GM06990 (cell line): ENCODE results near the gene CHST13.

Source experiments
- DNase-seq: peaks from one replicate; pipeline ENCODE4 v3.0.0-alpha.2; 2011; ENCODE audit not compliant: insufficient read length; ENCODE audit errors: extremely low read depth
- H3K27me3 ChIP-seq: replicated peaks from 2 replicates; pipeline ENCODE4 v1.6.0; 2011; ENCODE audit warnings: low read length; ENCODE audit not compliant: control insufficient read depth, insufficient read depth
- H3K36me3 ChIP-seq: 2 replicates; pipeline ENCODE4 v1.5.1; 2011; ENCODE audit warnings: low read length; ENCODE audit not compliant: control insufficient read depth, insufficient read depth
- H3K4me3 ChIP-seq: replicated peaks from 2 replicates; pipeline ENCODE4 v1.5.1; 2011; ENCODE audit warnings: low read depth, mild to moderate bottlenecking, control low read depth, low read length
- TF ChIP-seq, protein P1 (sequence below): IDR thresholded peaks from 2 replicates; pipeline ENCODE4 v1.5.1; 2011; ENCODE audit warnings: low read length, control low read depth, mild to moderate bottlenecking, inconsistent platforms; ENCODE audit not compliant: insufficient read depth, poor library complexity, severe bottlenecking

The CHST13 gene

DNA sequence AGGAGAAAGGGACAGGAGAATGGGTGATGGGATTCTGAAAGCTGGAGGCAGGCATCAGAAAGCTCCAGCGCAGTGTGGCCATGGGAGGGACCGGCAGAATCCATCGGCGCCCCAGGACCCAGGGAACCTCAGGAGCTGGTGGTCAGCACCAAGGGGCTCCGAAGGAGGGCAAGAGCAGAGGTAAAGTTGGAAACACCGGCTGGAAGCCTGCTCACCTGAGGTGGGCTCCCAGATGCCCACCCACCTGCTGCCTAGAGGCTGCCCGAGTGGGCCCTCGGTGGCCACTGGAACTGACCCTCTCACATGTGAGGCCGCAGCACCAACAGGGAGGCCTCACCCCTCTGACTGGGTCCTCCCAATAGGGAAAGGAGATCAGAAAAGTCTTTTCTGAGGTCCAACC, 38.0 kb upstream of the CHST13 start:
- no peak for DNase-seq
- TF ChIP-seq, protein P1, sequence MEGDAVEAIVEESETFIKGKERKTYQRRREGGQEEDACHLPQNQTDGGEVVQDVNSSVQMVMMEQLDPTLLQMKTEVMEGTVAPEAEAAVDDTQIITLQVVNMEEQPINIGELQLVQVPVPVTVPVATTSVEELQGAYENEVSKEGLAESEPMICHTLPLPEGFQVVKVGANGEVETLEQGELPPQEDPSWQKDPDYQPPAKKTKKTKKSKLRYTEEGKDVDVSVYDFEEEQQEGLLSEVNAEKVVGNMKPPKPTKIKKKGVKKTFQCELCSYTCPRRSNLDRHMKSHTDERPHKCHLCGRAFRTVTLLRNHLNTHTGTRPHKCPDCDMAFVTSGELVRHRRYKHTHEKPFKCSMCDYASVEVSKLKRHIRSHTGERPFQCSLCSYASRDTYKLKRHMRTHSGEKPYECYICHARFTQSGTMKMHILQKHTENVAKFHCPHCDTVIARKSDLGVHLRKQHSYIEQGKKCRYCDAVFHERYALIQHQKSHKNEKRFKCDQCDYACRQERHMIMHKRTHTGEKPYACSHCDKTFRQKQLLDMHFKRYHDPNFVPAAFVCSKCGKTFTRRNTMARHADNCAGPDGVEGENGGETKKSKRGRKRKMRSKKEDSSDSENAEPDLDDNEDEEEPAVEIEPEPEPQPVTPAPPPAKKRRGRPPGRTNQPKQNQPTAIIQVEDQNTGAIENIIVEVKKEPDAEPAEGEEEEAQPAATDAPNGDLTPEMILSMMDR, result no peak
- Histone ChIP-seq H3K4me3 (no peak overlapping the region), H3K27me3 (peaks cover under 1% of the 10 kb centered on the region; the same call in 1 of the 2 replicates), H3K36me3 (no peaks in the 10 kb centered on the region)

DNA sequence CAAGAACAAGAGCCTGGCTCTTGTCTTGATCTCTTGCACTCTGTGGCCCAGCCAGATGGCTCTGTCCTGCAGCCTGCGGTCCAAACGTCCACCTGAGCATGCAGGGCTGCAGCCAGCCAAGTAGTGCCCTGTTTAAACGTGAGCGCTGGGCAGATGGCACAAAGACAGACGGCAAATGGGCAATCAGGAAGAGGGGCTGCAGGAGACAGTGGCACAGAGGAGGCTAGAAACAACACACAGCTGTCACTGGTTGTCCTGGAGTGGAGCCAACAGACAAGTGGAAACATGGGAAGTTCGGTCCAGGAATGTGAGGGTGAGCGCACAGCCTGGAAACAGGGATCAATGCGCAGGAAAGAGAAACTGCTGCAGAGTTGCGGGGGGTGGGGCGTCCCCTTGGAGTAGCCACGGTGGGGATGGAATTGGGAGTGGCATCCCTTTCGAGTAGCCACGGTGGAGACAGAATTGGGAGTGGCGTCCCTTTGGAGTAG, 37.6 kb upstream of the CHST13 start:
- TF ChIP-seq, protein P1, result no peak
- peaks cover 3% of the 10 kb centered on the region for H3K27me3 ChIP-seq
- H3K36me3 ChIP-seq, result no peaks in the 10 kb centered on the region
- DNase-seq, result no peak
- no peak overlapping the region for H3K4me3 ChIP-seq

DNA sequence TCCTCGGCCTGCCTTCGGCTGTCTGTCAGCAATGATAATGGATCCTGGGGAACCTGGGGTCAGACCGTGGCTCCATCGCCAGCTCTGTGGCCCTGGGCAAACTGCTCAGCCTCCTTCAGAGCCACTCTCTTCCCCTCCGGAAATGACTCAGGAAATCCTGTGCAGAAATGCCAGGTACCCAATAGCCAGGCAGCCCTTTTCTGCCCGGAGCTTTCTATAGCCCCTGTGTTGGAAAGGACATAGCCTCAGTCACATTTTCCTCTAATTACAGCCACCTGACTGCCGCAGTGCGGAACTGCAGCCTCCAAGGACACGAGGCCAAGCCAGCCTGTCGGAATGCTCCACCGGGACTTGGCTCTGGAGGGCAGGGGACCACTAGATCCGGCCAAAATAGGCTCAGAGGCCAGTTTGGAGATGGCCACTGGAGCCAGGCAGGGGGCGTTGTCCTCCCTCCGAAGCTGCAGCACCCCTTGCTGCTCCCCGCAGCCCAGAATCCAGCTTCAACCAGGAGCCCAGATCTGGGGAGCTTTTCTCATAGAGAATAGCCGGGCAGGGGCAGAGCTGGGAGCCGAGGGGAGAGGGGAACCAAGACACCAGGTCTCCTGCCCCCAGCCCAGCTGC, 36.7 kb upstream of the CHST13 start:
- H3K4me3 ChIP-seq, result no peak overlapping the region
- peaks cover 3% of the 10 kb centered on the region for H3K27me3 ChIP-seq
- DNase-seq, result no peak
- H3K36me3 ChIP-seq, result no peaks in the 10 kb centered on the region
- TF ChIP-seq, protein P1, result no peak

DNA sequence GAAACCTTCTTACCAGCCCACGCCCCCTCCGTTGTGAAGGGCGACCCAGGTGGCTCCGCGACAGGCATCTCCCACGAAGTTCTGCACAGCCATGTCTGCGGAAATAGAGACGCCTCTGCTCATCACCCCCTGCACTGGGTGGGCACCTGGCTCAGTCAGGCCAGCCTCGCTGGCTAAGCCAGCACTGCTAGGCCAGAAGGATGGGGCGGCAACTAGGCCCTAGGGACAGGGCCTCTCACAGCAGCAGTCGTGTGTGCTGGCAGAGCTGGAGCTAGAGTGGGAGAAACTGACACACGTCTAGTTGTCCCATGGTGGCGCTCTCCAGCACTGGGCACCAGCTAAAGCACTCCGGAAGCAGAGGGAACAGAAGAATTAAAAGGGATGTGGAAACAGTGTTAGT, 35.8 kb upstream of the CHST13 start:
- TF ChIP-seq, protein P1, result no peak
- no peak for DNase-seq
- Histone ChIP-seq H3K4me3 (no peak overlapping the region), H3K27me3 (peaks cover 3% of the 10 kb centered on the region), H3K36me3 (no peaks in the 10 kb centered on the region)

DNA sequence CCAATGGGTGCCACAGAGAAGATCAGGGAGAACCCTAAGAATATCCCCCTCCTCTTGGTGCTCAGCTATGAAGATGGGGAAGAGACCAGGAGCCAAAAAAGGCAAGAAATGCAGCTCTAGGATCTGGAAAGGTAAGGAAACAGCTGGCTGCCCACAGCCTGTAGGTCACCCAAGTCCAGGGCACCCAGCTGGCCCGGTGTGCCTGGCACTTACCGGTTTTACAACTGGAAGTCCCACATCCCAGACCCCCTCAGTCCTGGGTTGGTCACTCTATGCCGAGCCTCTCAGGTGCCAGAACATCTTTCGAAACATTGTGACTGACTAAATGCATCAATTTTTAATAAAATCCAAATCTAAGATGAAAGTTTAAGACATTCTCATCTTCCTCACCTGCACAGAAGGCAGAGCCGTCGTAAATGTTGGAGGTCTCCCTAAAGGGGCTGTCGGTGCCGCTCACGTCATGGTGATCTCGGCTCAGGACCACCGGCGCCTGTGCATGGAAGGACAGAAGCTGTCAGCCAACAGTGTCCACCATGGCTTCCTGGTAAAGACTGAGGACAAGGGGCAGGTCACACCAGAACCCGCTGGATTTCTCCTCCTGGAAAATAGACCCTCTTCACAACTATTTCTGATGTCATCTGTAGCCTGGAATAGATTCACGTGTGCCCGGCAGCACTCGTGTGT, 34.9 kb upstream of the CHST13 start:
- Histone ChIP-seq H3K4me3 (no peak overlapping the region), H3K36me3 (no peaks in the 10 kb centered on the region), H3K27me3 (peaks cover 3% of the 10 kb centered on the region)
- no peak for DNase-seq
- TF ChIP-seq, protein P1, result no peak
